GM04503 (cell line): ENCODE results near the gene BBC3.

Source experiments
- DNase-seq: peaks from one replicate; pipeline ENCODE4 v3.0.0-alpha.2; 2012; ENCODE audit warnings: low read depth

BBC3 gene

GRCh38 chr19:47231215-47232054 lies 436 bp upstream of the BBC3 start:
- DNase-seq: no peak

- DNase-seq: no peak
Observed at GRCh38 chr19:47230054-47230920, 712 bp downstream of the BBC3 start.

- no peak for DNase-seq
Observed at GRCh38 chr19:47229676-47230053, 1.3 kb downstream of the BBC3 start.

- no peak for DNase-seq
Observed at GRCh38 chr19:47228937-47229675, 1.9 kb downstream of the BBC3 start.

GRCh38 chr19:47228168-47228936 lies 2.6 kb downstream of the BBC3 start:
- no peak for DNase-seq

- peak; percentile 68 for DNase-seq
Observed at GRCh38 chr19:47227352-47228167, 3.4 kb downstream of the BBC3 start.

GRCh38 chr19:47226426-47227351 lies 4.3 kb downstream of the BBC3 start:
- no peak for DNase-seq

- no peak for DNase-seq
Observed at GRCh38 chr19:47225746-47226425, 5.1 kb downstream of the BBC3 start.

GRCh38 chr19:47221890-47222289 lies 9.1 kb downstream of the BBC3 start:
- DNase-seq: no peak

- DNase-seq: no peak
Observed at GRCh38 chr19:47221080-47221841, 9.7 kb downstream of the BBC3 start.

- DNase-seq: no peak
Observed at GRCh38 chr19:47215581-47215980, 15.4 kb downstream of the BBC3 start.

GRCh38 chr19:47210689-47211316 lies 20.2 kb downstream of the BBC3 start:
- peak; percentile 21 for DNase-seq

GRCh38 chr19:47210180-47210490 lies 20.9 kb downstream of the BBC3 start:
- DNase-seq: no peak

- DNase-seq: no peak
Observed at GRCh38 chr19:47209319-47210179, 21.4 kb downstream of the BBC3 start.

GRCh38 chr19:47203254-47203653 lies 27.7 kb downstream of the BBC3 start:
- DNase-seq: no peak

GRCh38 chr19:47200530-47200929 lies 30.5 kb downstream of the BBC3 start:
- no peak for DNase-seq

- no peak for DNase-seq
Observed at GRCh38 chr19:47197141-47197540, 33.9 kb downstream of the BBC3 start.
